B cell (primary cell): ENCODE results near the gene XPNPEP1.

Experiments used
- CTCF ChIP-seq: fragments of 200-600 bp; IDR thresholded peaks from one replicate; pipeline ENCODE4 v1.8.0; 2022; ENCODE audit warnings: antibody characterized with exemption, mild to moderate bottlenecking
- EZH2 ChIP-seq: IDR thresholded peaks from 2 replicates; pipeline ENCODE4 v1.6.1; 2012; ENCODE audit warnings: borderline replicate concordance, low read depth, mild to moderate bottlenecking, moderate library complexity, low read length; ENCODE audit not compliant: insufficient read depth, poor library complexity, severe bottlenecking

GRCh38 chr10:109895095-109895818 lies 28.1 kb downstream of the XPNPEP1 start:
- TF ChIP-seq CTCF, result no peak
- no peak for TF ChIP-seq EZH2
